Adrenal gland (tissue), 5 donors: ENCODE data around the gene PRMT6.

Source experiments
- POLR2A ChIP-seq, 2 donors: fragments of 450-650 bp; IDR thresholded peaks; one replicate each; pipeline ENCODE4 v1.6.1; 2017; ENCODE audit warnings: antibody characterized with exemption in 2 of 2, mild to moderate bottlenecking in 2 of 2, moderate library complexity in 1 of 2
- TF ChIP-seq, protein P1 (sequence below), 6 experiments: fragments of 450-650 bp in 4 of 6; fragments of 200-600 bp in 2 of 6; sonication (generic) in 1 of 6; IDR thresholded peaks; 1 replicate in 5 of 6; 2 replicates in 1 of 6; pipeline versions ENCODE4 v1.5.1 to v1.8.0; 2016 to 2021; ENCODE audit warnings: antibody characterized with exemption in 6 of 6, mild to moderate bottlenecking in 2 of 6, moderate library complexity in 1 of 6
- donor health status: DM: no; HTN: no; CAD: no.

DNA sequence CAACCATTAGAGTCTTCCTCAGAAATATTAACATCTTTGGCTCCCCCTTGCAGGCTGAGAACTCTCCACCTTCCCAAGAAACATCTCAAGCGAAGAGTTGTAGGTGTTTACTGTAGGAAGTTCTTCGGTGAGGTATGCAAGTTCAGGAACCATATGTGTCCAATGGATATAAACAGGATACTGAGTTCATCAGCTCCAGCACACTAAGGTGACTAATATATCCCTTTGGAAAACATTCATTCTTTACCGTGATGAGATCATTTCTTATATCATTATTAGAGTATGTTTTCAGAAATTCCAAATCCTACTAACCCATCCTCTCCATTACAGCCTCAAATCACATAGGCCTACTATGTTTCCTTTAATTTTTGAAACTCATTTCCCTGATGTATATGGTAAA lies 37.3 kb upstream of the PRMT6 start:
- TF ChIP-seq, protein P1, sequence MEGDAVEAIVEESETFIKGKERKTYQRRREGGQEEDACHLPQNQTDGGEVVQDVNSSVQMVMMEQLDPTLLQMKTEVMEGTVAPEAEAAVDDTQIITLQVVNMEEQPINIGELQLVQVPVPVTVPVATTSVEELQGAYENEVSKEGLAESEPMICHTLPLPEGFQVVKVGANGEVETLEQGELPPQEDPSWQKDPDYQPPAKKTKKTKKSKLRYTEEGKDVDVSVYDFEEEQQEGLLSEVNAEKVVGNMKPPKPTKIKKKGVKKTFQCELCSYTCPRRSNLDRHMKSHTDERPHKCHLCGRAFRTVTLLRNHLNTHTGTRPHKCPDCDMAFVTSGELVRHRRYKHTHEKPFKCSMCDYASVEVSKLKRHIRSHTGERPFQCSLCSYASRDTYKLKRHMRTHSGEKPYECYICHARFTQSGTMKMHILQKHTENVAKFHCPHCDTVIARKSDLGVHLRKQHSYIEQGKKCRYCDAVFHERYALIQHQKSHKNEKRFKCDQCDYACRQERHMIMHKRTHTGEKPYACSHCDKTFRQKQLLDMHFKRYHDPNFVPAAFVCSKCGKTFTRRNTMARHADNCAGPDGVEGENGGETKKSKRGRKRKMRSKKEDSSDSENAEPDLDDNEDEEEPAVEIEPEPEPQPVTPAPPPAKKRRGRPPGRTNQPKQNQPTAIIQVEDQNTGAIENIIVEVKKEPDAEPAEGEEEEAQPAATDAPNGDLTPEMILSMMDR (IDR thresholded peaks at IDR 0.05): no peak
- no peak for TF ChIP-seq POLR2A (IDR thresholded peaks at IDR 0.05)
